Omental fat pad (tissue), 4 donors: ENCODE measurements around the gene MATN1. TPM values are rescaled to one million over a fixed set of nuclear protein-coding genes. Genes with fewer than 3 reads are reported as not detected.

Experiments
- ATAC-seq: fragments of 150-250 bp; one replicate; pipeline ENCODE4 v1.9.1; 2016; ENCODE audit warnings: mild to moderate bottlenecking, moderate library complexity; ENCODE audit not compliant: low FRiP score
- DNase-seq: peaks from one replicate; pipeline ENCODE4 v3.0.0-alpha.2; 2019; ENCODE audit warnings: low spot score
- total RNA-seq, 4 donors: library from RNA; depleted of rRNA; stranded (reverse); fragments of >200 nt; gene quantifications; one replicate each; pipeline ENCODE4 v1.1.0, GENCODE V29; 2016
- TF ChIP-seq, protein P1 (sequence below), 3 donors: fragments of 450-650 bp; IDR thresholded peaks; one replicate each; pipeline ENCODE4 v1.5.1; 2016 to 2017; ENCODE audit warnings: antibody characterized with exemption in 3 of 3, mild to moderate bottlenecking in 3 of 3, moderate library complexity in 2 of 3

The MATN1 gene
- total RNA-seq, 4 donors from 2014 or later: 0.28 to 0.84 TPM; not detected in 2

DNA sequence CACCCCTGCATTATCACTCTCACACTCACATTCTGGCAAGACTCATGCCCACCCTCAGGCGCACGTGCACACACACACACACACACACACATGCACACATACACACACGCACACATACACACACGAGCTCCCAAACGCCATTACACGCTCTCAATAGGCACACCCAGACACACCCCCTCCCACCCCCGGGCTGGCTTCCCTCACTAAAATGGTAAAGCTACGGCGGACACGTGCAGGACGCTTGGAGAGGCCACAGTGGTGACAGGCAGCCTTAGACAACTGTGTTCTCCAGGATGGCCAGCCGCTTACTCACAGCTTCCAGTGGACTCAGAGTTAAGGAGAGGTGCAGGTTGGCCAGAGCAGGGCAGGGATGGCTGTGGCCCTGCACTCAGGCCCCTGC, 10.1 kb downstream of the MATN1 start:
- ATAC-seq: no peak
- TF ChIP-seq, protein P1, sequence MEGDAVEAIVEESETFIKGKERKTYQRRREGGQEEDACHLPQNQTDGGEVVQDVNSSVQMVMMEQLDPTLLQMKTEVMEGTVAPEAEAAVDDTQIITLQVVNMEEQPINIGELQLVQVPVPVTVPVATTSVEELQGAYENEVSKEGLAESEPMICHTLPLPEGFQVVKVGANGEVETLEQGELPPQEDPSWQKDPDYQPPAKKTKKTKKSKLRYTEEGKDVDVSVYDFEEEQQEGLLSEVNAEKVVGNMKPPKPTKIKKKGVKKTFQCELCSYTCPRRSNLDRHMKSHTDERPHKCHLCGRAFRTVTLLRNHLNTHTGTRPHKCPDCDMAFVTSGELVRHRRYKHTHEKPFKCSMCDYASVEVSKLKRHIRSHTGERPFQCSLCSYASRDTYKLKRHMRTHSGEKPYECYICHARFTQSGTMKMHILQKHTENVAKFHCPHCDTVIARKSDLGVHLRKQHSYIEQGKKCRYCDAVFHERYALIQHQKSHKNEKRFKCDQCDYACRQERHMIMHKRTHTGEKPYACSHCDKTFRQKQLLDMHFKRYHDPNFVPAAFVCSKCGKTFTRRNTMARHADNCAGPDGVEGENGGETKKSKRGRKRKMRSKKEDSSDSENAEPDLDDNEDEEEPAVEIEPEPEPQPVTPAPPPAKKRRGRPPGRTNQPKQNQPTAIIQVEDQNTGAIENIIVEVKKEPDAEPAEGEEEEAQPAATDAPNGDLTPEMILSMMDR (IDR thresholded peaks at IDR 0.05): no peak
- DNase-seq: no peak

- ATAC-seq (no peak), DNase-seq (no peak)
- TF ChIP-seq, protein P1 (IDR thresholded peaks at IDR 0.05): no peak
Observed at GRCh38 chr1:30712583-30712982, 10.8 kb downstream of the MATN1 start.

DNA sequence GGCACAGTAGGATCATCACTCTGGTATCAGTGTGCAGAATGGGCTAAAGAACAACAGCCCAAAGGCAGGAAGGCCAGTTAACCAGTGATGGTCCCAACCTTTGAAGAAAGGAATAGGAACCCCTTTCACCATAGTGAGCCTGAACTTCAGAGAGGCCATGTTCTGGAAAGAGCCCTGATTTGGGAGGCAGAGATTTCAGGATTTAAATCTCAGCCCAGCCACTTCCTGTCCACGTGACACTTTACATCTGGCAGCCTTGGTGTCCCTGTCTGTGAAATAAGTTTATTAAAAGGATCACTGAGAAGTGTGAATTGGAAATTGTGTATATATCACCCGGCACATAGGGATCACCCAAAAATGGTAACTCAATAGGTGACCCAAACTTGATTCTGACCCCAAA, 13.0 kb downstream of the MATN1 start:
- DNase-seq: no peak
- no peak for ATAC-seq
- TF ChIP-seq, protein P1 (IDR thresholded peaks at IDR 0.05): no peak

GRCh38 chr1:30708361-30708728, 15.0 kb downstream of the MATN1 start:
- DNase-seq (no peak), ATAC-seq (no peak)
- TF ChIP-seq, protein P1 (IDR thresholded peaks at IDR 0.05): no peak

DNA sequence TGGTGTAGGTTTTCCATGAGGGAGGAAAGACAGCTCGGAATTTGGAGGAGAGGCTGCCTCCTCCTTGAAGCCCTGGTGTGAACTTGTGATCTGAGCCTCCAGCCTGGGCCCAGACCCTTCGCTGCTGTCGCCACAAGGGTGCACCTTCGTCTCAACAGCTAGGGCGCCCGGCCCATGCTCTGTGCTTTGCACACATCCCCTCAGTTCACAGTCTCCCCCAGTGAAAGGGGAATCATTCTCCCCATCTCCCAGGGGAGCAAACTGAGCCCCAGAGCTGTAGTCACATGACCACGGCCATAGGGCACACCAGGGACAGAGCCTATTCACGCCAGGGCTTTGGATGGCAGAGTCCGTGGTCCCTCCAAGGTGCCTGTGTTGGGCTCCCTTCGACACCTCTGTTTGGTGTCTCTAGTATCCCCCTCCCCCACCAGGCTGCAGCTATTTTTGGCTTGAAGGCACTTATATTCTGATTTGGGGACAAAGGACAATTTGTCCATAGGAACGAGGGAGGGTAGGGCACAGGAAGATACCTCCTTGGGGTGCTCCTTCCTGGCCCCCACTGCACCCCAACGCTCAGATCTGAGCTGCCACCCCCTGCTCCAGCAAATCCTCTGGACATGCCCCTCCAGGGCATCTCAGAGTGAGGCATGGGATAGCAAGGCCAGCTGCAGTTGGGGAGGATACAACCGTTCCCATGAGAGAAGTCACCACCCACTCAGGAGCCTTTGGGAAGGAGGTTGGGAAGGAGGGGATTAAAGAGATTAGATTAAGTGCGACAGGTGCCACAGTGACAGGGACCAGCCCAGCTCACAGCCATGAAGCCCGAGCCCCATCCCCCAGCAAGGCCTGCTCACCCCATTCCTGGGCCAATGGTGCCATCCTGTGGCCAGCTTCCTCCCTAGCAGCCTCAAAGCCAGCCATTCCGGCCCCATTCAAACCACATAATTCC, 15.7 kb downstream of the MATN1 start:
- TF ChIP-seq, protein P1 (IDR thresholded peaks at IDR 0.05): peak in 1 of 3 donors; percentile 62
- ATAC-seq (peak; percentile 68), DNase-seq (peak; percentile 48)

GRCh38 chr1:30706528-30706927, 16.9 kb downstream of the MATN1 start:
- TF ChIP-seq, protein P1 (IDR thresholded peaks at IDR 0.05): no peak
- peak; percentile 18 for ATAC-seq
- DNase-seq: no peak

DNA sequence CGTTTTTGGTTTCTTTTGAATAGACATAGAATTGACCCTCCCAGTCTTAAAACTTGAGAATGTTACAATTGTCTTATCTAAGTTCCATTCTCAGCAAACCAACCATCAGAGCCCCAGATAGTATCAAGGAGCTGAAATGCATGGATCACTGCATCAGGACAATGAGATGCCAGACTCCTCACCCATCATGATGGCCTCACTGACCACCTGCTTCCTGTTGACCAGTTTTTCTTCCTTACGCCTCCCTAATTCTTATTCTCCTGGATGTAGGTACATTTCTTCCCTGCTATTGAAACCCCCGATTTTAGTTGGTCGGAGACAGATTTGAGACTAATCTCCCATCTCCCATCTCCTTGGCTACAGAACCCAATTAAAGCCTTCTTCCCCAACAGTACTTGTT, 17.7 kb downstream of the MATN1 start:
- no peak for DNase-seq
- ATAC-seq: no peak
- TF ChIP-seq, protein P1 (IDR thresholded peaks at IDR 0.05): no peak
